Effector memory CD8-positive, alpha-beta T cell (primary cell): ENCODE data around the gene MBD2.
"Not testable (repeated sequence)": the region's sequence is repeated elsewhere in the genome, so short reads cannot be mapped to it uniquely, and the experiment has no call there.

Experiments
- ATAC-seq: fragments of 150-1000 bp; cut with Tn5 transposase; replicated peaks from 2 replicates; pipeline ENCODE4 v1.10.0; 2021; ENCODE audit warnings: mild to moderate bottlenecking, moderate library complexity
- DNase-seq, 3 experiments: peaks; one replicate each; pipeline ENCODE4 v3.0.0; 2021
- H3K27ac Mint-ChIP-seq, 2 donors: one replicate each; pipeline ENCODE4 v1.8.0; 2022; ENCODE audit warnings: mild to moderate bottlenecking in 2 of 2, mixed read lengths in 2 of 2, moderate library complexity in 2 of 2
- H3K27me3 Mint-ChIP-seq, 2 donors: one replicate each; pipeline ENCODE4 v1.8.0; 2022; ENCODE audit warnings: mixed read lengths in 2 of 2
- H3K36me3 Mint-ChIP-seq: one replicate; pipeline ENCODE4 v1.8.0; 2022; ENCODE audit warnings: mild to moderate bottlenecking, moderate library complexity, mixed read lengths; ENCODE audit not compliant: insufficient read depth
- H3K4me1 Mint-ChIP-seq, 2 donors: one replicate each; pipeline ENCODE4 v1.8.0; 2022; ENCODE audit warnings: low read depth in 2 of 2, mixed read lengths in 2 of 2
- H3K4me3 Mint-ChIP-seq, 2 donors: one replicate each; pipeline ENCODE4 v1.8.0; 2022; ENCODE audit warnings: mild to moderate bottlenecking in 2 of 2, mixed read lengths in 2 of 2, moderate library complexity in 2 of 2
- H3K9me3 Mint-ChIP-seq, 2 donors: one replicate each; pipeline ENCODE4 v1.8.0; 2022; ENCODE audit warnings: mixed read lengths in 2 of 2
- total RNA-seq, 9 experiments: gene quantifications; one replicate each; lab custom pipeline; 2026; lab: John Stamatoyannopoulos, UW

The MBD2 gene, protein sequence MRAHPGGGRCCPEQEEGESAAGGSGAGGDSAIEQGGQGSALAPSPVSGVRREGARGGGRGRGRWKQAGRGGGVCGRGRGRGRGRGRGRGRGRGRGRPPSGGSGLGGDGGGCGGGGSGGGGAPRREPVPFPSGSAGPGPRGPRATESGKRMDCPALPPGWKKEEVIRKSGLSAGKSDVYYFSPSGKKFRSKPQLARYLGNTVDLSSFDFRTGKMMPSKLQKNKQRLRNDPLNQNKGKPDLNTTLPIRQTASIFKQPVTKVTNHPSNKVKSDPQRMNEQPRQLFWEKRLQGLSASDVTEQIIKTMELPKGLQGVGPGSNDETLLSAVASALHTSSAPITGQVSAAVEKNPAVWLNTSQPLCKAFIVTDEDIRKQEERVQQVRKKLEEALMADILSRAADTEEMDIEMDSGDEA
- 120 to 225 (median 165) reads per million in 9 experiments for total RNA-seq

- Mint-ChIP-seq H3K36me3 (peaks cover 21% of the 10 kb centered on the region), H3K27ac (peak within 1 kb of the TSS; percentile 96 to 98), H3K4me1 (peaks cover 21 to 44% of the 10 kb centered on the region in 2 donors), H3K27me3 (no peaks in the 10 kb centered on the region), H3K9me3 (no peaks in the 10 kb centered on the region), H3K4me3 (peak within 1 kb of the TSS; percentile 91 to 93)
- DNase-seq (peak; percentile 96 to 97 (median 96)), ATAC-seq (peak; percentile 80)
These were observed at the start of gene MBD2 for GRCh38 chr18:54224379-54225014. Gene MBD2 (minus strand): TSS chr18:54224669. CDS start chr18:54224559, 110 bp downstream.

GRCh38 chr18:54269893-54270844 is 45.7 kb upstream of the MBD2 start:
- peak in 2 of 3 experiments; percentile 42 to 46 for DNase-seq
- H3K9me3 Mint-ChIP-seq = no peaks in the 10 kb centered on the region
- peak; percentile 41 for ATAC-seq
- H3K4me3 Mint-ChIP-seq = peak overlapping the region; percentile 83 to 91
- no peaks in the 10 kb centered on the region for H3K27me3 Mint-ChIP-seq
- H3K4me1 Mint-ChIP-seq = peaks cover 10 to 24% of the 10 kb centered on the region in 2 donors
- H3K27ac Mint-ChIP-seq = peak overlapping the region; percentile 95 to 98
- peaks cover 18% of the 10 kb centered on the region for H3K36me3 Mint-ChIP-seq

- Mint-ChIP-seq H3K27me3 (no peaks in the 10 kb centered on the region), H3K27ac (peak overlapping the region; percentile 95 to 98), H3K4me3 (peak overlapping the region; percentile 83 to 91), H3K4me1 (peaks cover 11 to 27% of the 10 kb centered on the region in 2 donors), H3K36me3 (peaks cover 18% of the 10 kb centered on the region), H3K9me3 (no peaks in the 10 kb centered on the region)
- ATAC-seq (peak; percentile 1), DNase-seq (no peak)
These were observed 44.3 kb upstream of the MBD2 start for GRCh38 chr18:54268751-54269150.

- H3K27ac Mint-ChIP-seq = peak overlapping the region in 1 of 2 donors; percentile 26
- no peak for ATAC-seq
- no peak overlapping the region for H3K4me3 Mint-ChIP-seq
- H3K9me3 Mint-ChIP-seq = no peaks in the 10 kb centered on the region
- no peak for DNase-seq
- peaks cover 24% of the 10 kb centered on the region for H3K36me3 Mint-ChIP-seq
- H3K27me3 Mint-ChIP-seq = no peaks in the 10 kb centered on the region
- H3K4me1 Mint-ChIP-seq = peaks cover 12 to 29% of the 10 kb centered on the region in 2 donors
These were observed 43.2 kb upstream of the MBD2 start for GRCh38 chr18:54267701-54268100.

- peaks cover 3 to 11% of the 10 kb centered on the region in 2 donors for H3K4me1 Mint-ChIP-seq
- no peaks in the 10 kb centered on the region for H3K9me3 Mint-ChIP-seq
- H3K27ac Mint-ChIP-seq = peak overlapping the region in 1 of 2 donors; percentile 45
- no peaks in the 10 kb centered on the region for H3K27me3 Mint-ChIP-seq
- DNase-seq (no peak), ATAC-seq (peak; percentile 33)
- H3K4me3 Mint-ChIP-seq = peak overlapping the region in 1 of 2 donors; percentile 35
- peaks cover 8% of the 10 kb centered on the region for H3K36me3 Mint-ChIP-seq
These were observed 39.5 kb upstream of the MBD2 start for GRCh38 chr18:54263904-54264336.

GRCh38 chr18:54261894-54262293 is 37.4 kb upstream of the MBD2 start:
- H3K4me3 Mint-ChIP-seq = no peak overlapping the region
- DNase-seq = no peak

GRCh38 chr18:54260396-54261072 is 36.1 kb upstream of the MBD2 start:
- DNase-seq (no peak), ATAC-seq (no peak)
- H3K9me3 Mint-ChIP-seq = no peaks in the 10 kb centered on the region
- peaks cover 2 to 5% of the 10 kb centered on the region in 2 donors for H3K4me1 Mint-ChIP-seq
- H3K4me3 Mint-ChIP-seq = no peak overlapping the region
- peak overlapping the region in 1 of 2 donors; percentile 15 for H3K27ac Mint-ChIP-seq
- peaks cover 6% of the 10 kb centered on the region for H3K36me3 Mint-ChIP-seq
- no peaks in the 10 kb centered on the region for H3K27me3 Mint-ChIP-seq

More at GRCh38 chr18:54261894-54262293, 37.4 kb upstream of the MBD2 start:
- Mint-ChIP-seq H3K36me3 (peaks cover 6% of the 10 kb centered on the region), H3K9me3 (no peaks in the 10 kb centered on the region), H3K4me1 (peaks cover 2 to 10% of the 10 kb centered on the region in 2 donors), H3K27me3 (no peaks in the 10 kb centered on the region), H3K27ac (no peak overlapping the region)
- no peak for ATAC-seq

DNA sequence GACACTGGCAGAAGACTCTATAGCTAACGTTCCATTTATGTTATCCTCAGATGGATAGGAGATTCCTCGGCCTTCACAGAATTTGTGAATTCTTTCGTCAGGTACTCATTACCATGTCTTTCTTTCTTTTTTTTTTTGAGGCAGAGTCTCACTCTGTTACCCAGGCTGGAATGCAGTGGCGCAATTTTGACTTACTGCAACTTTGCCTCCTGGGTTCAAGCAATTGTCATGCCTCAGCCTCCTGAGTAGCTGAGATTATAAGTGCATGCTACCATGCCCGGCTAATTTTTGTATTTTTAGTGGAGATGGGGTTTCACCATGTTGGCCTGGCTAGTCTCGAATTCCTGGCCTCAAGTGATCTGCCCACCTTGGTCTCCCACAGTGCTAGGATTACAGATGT is 33.3 kb upstream of the MBD2 start:
- not testable (repeated sequence) for H3K36me3 Mint-ChIP-seq, H3K27ac Mint-ChIP-seq, DNase-seq, ATAC-seq, H3K27me3 Mint-ChIP-seq, H3K4me1 Mint-ChIP-seq, H3K4me3 Mint-ChIP-seq, H3K9me3 Mint-ChIP-seq

DNA sequence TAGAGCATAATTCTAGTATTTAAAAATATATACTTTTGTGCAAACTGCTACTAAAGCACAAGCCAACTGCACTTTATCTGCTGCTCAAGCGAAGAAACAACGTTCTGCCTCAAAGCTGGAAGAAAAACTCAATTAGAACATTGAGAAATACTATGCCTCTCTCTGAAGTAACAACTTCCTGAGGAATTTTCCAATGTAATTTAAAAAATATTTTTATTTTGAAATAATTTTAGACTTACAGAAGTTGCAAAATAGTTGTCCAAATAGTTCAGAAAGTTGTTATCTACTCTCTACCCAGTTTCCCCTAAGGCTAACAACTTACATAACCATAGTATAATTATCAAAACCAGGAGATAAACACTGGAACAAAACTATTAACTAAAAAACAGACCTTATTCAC is 32.5 kb upstream of the MBD2 start:
- DNase-seq = no peak
- Mint-ChIP-seq H3K4me1 (no peaks in the 10 kb centered on the region), H3K27ac (no peak overlapping the region), H3K27me3 (no peaks in the 10 kb centered on the region), H3K4me3 (no peak overlapping the region), H3K9me3 (no peaks in the 10 kb centered on the region), H3K36me3 (no peaks in the 10 kb centered on the region)
- ATAC-seq = no peak

GRCh38 chr18:54255141-54255540 is 30.7 kb upstream of the MBD2 start:
- ATAC-seq (no peak), DNase-seq (no peak)
- Mint-ChIP-seq H3K36me3 (no peaks in the 10 kb centered on the region), H3K27me3 (no peaks in the 10 kb centered on the region), H3K4me3 (no peak overlapping the region), H3K9me3 (no peaks in the 10 kb centered on the region), H3K4me1 (peaks cover 3 to 6% of the 10 kb centered on the region in 2 donors), H3K27ac (no peak overlapping the region)

GRCh38 chr18:54254265-54254758 is 29.8 kb upstream of the MBD2 start:
- DNase-seq = no peak
- H3K4me3 Mint-ChIP-seq = no peak overlapping the region
- no peak overlapping the region for H3K27ac Mint-ChIP-seq
- no peak for ATAC-seq
- H3K4me1 Mint-ChIP-seq = peaks cover 3 to 6% of the 10 kb centered on the region in 2 donors
- H3K27me3 Mint-ChIP-seq = no peaks in the 10 kb centered on the region
- no peaks in the 10 kb centered on the region for H3K9me3 Mint-ChIP-seq
- H3K36me3 Mint-ChIP-seq = no peaks in the 10 kb centered on the region

- no peak overlapping the region for H3K27ac Mint-ChIP-seq
- no peak overlapping the region for H3K4me3 Mint-ChIP-seq
- DNase-seq = no peak
- H3K9me3 Mint-ChIP-seq = no peaks in the 10 kb centered on the region
- H3K36me3 Mint-ChIP-seq = no peaks in the 10 kb centered on the region
- no peaks in the 10 kb centered on the region for H3K27me3 Mint-ChIP-seq
- no peak for ATAC-seq
- H3K4me1 Mint-ChIP-seq = peaks cover 3 to 6% of the 10 kb centered on the region in 2 donors
These were observed 27.3 kb upstream of the MBD2 start for GRCh38 chr18:54251606-54252390.
